Spleen (tissue), 7 donors: ENCODE measurements around the gene HDAC3.

Source experiments
- CTCF ChIP-seq, 11 experiments: fragments of 200-600 bp in 7 of 11; fragments of 450-650 bp in 4 of 11; sonication (generic) in 4 of 11; IDR thresholded peaks in 8 of 11; conservative IDR thresholded peaks in 3 of 11; 1 replicate in 7 of 11; 2 replicates in 4 of 11; pipeline versions ENCODE4 v1.4.0 to v1.8.0; 2016 to 2021; ENCODE audit warnings: antibody characterized with exemption in 11 of 11, inconsistent platforms in 4 of 11, mild to moderate bottlenecking in 1 of 11
- POLR2A ChIP-seq, 3 donors: fragments of 450-650 bp; IDR thresholded peaks; one replicate each; pipeline ENCODE4 v1.5.1; 2017; ENCODE audit warnings: antibody characterized with exemption in 3 of 3, mild to moderate bottlenecking in 1 of 3
- donor health status: DM: no; HTN: no; CAD: no; lungs with moderate emphysema.
- donor health status: DM: no; HTN: no; CAD: no.
- donor health status: DM: no; HTN: no; CAD: no.

GRCh38 chr5:141637767-141638419, 1.2 kb upstream of the HDAC3 start:
- TF ChIP-seq POLR2A (IDR thresholded peaks at IDR 0.05) (no peak), CTCF (IDR thresholded peaks at IDR 0.05 in 8 of 11, conservative IDR thresholded peaks at IDR 0.05 in 3 of 11) (peak; percentile 30 to 72 (median 55))
